ENCODE measurements around the gene MINDY2. TPM values are rescaled to one million over a fixed set of nuclear protein-coding genes. Genes with fewer than 3 reads are reported as not detected.

MINDY2 gene
- total RNA-seq, 1 experiment from 2014 or later: 4.7 TPM

DNA sequence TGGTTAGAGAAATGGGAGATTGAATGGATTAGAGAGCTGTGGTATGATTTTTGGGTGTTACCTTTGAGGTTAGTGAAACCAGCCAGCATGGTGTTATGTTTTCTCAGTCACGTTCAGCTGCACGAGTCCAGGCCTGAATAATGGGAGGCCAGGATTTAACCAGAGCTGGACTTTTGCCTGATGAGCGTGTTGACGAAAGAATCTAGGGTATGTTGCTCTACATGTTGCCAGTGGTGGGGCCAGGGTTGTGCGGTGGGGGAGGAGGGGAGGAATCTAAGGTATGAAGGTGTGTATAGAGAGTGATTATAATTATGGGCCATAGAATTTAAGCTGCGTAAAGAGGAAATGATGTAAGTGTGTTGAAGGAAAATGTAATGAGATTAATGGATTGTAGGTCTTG is 22.8 kb downstream of the MINDY2 start:
- Histone ChIP-seq H3K27me3 (ENCODE audit: low read length) (no peaks in the 10 kb centered on the region), H3K9me3 (ENCODE audit: low read length) (no peaks in the 10 kb centered on the region), H3K79me2 (ENCODE audit: low read length) (no peaks in the 10 kb centered on the region), H3K36me3 (ENCODE audit: low read depth, low read length) (no peaks in the 10 kb centered on the region), H3K4me2 (ENCODE audit: low read length) (no peak overlapping the region), H3K9me2 (replicated peaks; ENCODE audit: low read length) (no peaks in the 10 kb centered on the region), H3K4me3 (ENCODE audit: low read length) (no peak overlapping the region), H2AFZ (ENCODE audit: low read length) (no peak overlapping the region), H3F3A (ENCODE audit: low read length, unreplicated experiment) (no peaks in the 10 kb centered on the region), H3K27ac (ENCODE audit: low read length) (no peak overlapping the region), H3K9ac (ENCODE audit: low read length) (no peak overlapping the region), H3K4me1 (ENCODE audit: insufficient read depth, low read length) (no peaks in the 10 kb centered on the region), H4K20me1 (ENCODE audit: low read length) (no peaks in the 10 kb centered on the region)
- intact Hi-C loops (cut with micrococcal nuclease): no loop called here
- CTCF ChIA-PET: no interaction called here
- POLR2A ChIA-PET (ENCODE audit: unreplicated experiment): no interaction called here
- ATAC-seq (no peak), DNase-seq (no peak)
- no TSS peak for BruUV-seq (replicated peaks)
- TF ChIP-seq EZH2phosphoT487 (IDR thresholded peaks at IDR 0.05; ENCODE audit: borderline replicate concordance, low read length) (no peak), EZH2 (IDR thresholded peaks at IDR 0.05; ENCODE audit: low read length, unreplicated experiment) (no peak)
- TF ChIP-seq, protein P1, sequence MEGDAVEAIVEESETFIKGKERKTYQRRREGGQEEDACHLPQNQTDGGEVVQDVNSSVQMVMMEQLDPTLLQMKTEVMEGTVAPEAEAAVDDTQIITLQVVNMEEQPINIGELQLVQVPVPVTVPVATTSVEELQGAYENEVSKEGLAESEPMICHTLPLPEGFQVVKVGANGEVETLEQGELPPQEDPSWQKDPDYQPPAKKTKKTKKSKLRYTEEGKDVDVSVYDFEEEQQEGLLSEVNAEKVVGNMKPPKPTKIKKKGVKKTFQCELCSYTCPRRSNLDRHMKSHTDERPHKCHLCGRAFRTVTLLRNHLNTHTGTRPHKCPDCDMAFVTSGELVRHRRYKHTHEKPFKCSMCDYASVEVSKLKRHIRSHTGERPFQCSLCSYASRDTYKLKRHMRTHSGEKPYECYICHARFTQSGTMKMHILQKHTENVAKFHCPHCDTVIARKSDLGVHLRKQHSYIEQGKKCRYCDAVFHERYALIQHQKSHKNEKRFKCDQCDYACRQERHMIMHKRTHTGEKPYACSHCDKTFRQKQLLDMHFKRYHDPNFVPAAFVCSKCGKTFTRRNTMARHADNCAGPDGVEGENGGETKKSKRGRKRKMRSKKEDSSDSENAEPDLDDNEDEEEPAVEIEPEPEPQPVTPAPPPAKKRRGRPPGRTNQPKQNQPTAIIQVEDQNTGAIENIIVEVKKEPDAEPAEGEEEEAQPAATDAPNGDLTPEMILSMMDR (conservative IDR thresholded peaks at IDR 0.05; ENCODE audit: low read depth, low read length): no peak

DNA sequence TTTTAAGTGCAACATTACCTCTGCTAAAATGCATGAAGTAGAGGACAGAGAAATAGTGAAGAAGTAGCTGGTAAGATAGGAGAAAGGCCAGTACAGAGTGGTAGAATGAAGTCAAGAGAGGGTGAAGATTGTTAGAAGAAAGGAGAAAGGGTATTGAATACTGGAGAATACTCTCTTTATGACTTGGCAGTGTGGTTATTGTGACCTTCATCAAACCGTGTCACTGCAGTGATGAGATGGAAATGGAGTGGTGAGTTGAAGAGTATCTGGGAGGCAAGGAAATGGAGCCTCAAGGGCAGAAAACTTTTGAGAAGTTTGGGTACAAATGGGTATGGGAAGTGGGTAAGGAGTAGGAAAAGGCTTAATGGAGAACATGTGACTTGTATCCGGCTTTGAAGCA is 24.7 kb downstream of the MINDY2 start:
- DNase-seq: no peak
- POLR2A ChIA-PET (ENCODE audit: unreplicated experiment): interaction anchor here (0.6 kb wide), 1 partner anchor 33 kb away, joined by 5 read pairs; no protein-coding TSS in a partner anchor
- Histone ChIP-seq H3K9me3 (ENCODE audit: low read length) (no peaks in the 10 kb centered on the region), H2AFZ (ENCODE audit: low read length) (no peak overlapping the region), H3K36me3 (ENCODE audit: low read depth, low read length) (no peaks in the 10 kb centered on the region), H3K9me2 (replicated peaks; ENCODE audit: low read length) (no peaks in the 10 kb centered on the region), H3K4me1 (ENCODE audit: insufficient read depth, low read length) (no peaks in the 10 kb centered on the region), H3K79me2 (ENCODE audit: low read length) (no peaks in the 10 kb centered on the region), H3K4me3 (ENCODE audit: low read length) (no peak overlapping the region), H4K20me1 (ENCODE audit: low read length) (no peaks in the 10 kb centered on the region), H3F3A (ENCODE audit: low read length, unreplicated experiment) (no peaks in the 10 kb centered on the region), H3K9ac (ENCODE audit: low read length) (no peak overlapping the region), H3K27ac (ENCODE audit: low read length) (no peak overlapping the region), H3K4me2 (ENCODE audit: low read length) (no peak overlapping the region), H3K27me3 (ENCODE audit: low read length) (no peaks in the 10 kb centered on the region)
- CTCF ChIA-PET: no interaction called here
- ATAC-seq: no peak
- TF ChIP-seq EZH2 (IDR thresholded peaks at IDR 0.05; ENCODE audit: low read length, unreplicated experiment) (no peak), EZH2phosphoT487 (IDR thresholded peaks at IDR 0.05; ENCODE audit: borderline replicate concordance, low read length) (no peak)
- TF ChIP-seq, protein P1 (conservative IDR thresholded peaks at IDR 0.05; ENCODE audit: low read depth, low read length): no peak
- intact Hi-C loops (cut with micrococcal nuclease): no loop called here
- no TSS peak for BruUV-seq (replicated peaks)

GRCh38 chr15:58797505-58797904 is 26.4 kb downstream of the MINDY2 start:
- ChIA-PET CTCF (interaction anchor here (0.7 kb wide), 1 partner anchor 26 kb away, joined by 3 read pairs; the partner anchor contains the start of gene MINDY2), POLR2A (ENCODE audit: unreplicated experiment) (interaction anchor here (0.6 kb wide), 1 partner anchor 25 kb away, joined by 3 read pairs; no protein-coding TSS in a partner anchor)
- no peaks in the 10 kb centered on the region for H3K9me3 ChIP-seq (ENCODE audit: low read length)
- no peaks in the 10 kb centered on the region for H3K27me3 ChIP-seq (ENCODE audit: low read length)
- no peaks in the 10 kb centered on the region for H3K36me3 ChIP-seq (ENCODE audit: low read depth, low read length)
- H3K9ac ChIP-seq (ENCODE audit: low read length): no peak overlapping the region
- H3F3A ChIP-seq (ENCODE audit: low read length, unreplicated experiment): no peaks in the 10 kb centered on the region
- no TSS peak for BruUV-seq (replicated peaks)
- intact Hi-C loops (cut with micrococcal nuclease): no loop called here
- H3K4me1 ChIP-seq (ENCODE audit: insufficient read depth, low read length): no peaks in the 10 kb centered on the region
- H3K4me2 ChIP-seq (ENCODE audit: low read length): no peak overlapping the region
- H3K4me3 ChIP-seq (ENCODE audit: low read length): no peak overlapping the region
- no peak overlapping the region for H2AFZ ChIP-seq (ENCODE audit: low read length)
- H3K9me2 ChIP-seq (replicated peaks; ENCODE audit: low read length): no peaks in the 10 kb centered on the region
- ATAC-seq (no peak), DNase-seq (no peak)
- H3K27ac ChIP-seq (ENCODE audit: low read length): no peak overlapping the region
- H4K20me1 ChIP-seq (ENCODE audit: low read length): no peaks in the 10 kb centered on the region
- TF ChIP-seq EZH2phosphoT487 (IDR thresholded peaks at IDR 0.05; ENCODE audit: borderline replicate concordance, low read length) (no peak), EZH2 (IDR thresholded peaks at IDR 0.05; ENCODE audit: low read length, unreplicated experiment) (no peak)
- TF ChIP-seq, protein P1 (conservative IDR thresholded peaks at IDR 0.05; ENCODE audit: low read depth, low read length): no peak
- H3K79me2 ChIP-seq (ENCODE audit: low read length): no peaks in the 10 kb centered on the region
